HG02763 (cell line): ENCODE results near the gene SPATA13.

ENCODE experiments used
- ATAC-seq: cut with Tn5 transposase; IDR thresholded peaks from one replicate; pipeline ENCODE4 v1.9.1; 2021; ENCODE audit warnings: mild to moderate bottlenecking, moderate library complexity; ENCODE audit not compliant: unreplicated experiment

Gene SPATA13

GRCh38 chr13:24141333-24141910 lies 19.1 kb upstream of the SPATA13 start:
- ATAC-seq, result no peak

GRCh38 chr13:24142453-24142852 lies 18.1 kb upstream of the SPATA13 start:
- ATAC-seq, result no peak

GRCh38 chr13:24142886-24143285 lies 17.6 kb upstream of the SPATA13 start:
- no peak for ATAC-seq

- ATAC-seq, result no peak
Observed at GRCh38 chr13:24145240-24145639, 15.3 kb upstream of the SPATA13 start.

GRCh38 chr13:24145674-24146073 lies 14.8 kb upstream of the SPATA13 start:
- ATAC-seq, result no peak

GRCh38 chr13:24146961-24147569 lies 13.5 kb upstream of the SPATA13 start:
- no peak for ATAC-seq

GRCh38 chr13:24147570-24147963 lies 13.0 kb upstream of the SPATA13 start:
- ATAC-seq, result no peak

GRCh38 chr13:24148414-24149235 lies 11.9 kb upstream of the SPATA13 start:
- no peak for ATAC-seq

- ATAC-seq, result no peak
Observed at GRCh38 chr13:24149246-24150032, 11.1 kb upstream of the SPATA13 start.

GRCh38 chr13:24150572-24150971 lies 9.9 kb upstream of the SPATA13 start:
- ATAC-seq, result no peak

- no peak for ATAC-seq
Observed at GRCh38 chr13:24151864-24152263, 8.7 kb upstream of the SPATA13 start.

- ATAC-seq, result no peak
Observed at GRCh38 chr13:24152292-24153214, 8.0 kb upstream of the SPATA13 start.

GRCh38 chr13:24153347-24153746 lies 7.2 kb upstream of the SPATA13 start:
- no peak for ATAC-seq

GRCh38 chr13:24153979-24154701 lies 6.4 kb upstream of the SPATA13 start:
- ATAC-seq, result no peak

GRCh38 chr13:24159357-24159756 lies 1.2 kb upstream of the SPATA13 start:
- ATAC-seq, result no peak

- ATAC-seq, result peak; percentile 29
Observed at GRCh38 chr13:24161010-24161775, 673 bp downstream of the SPATA13 start.

- no peak for ATAC-seq
Observed at GRCh38 chr13:24161980-24162525, 1.5 kb downstream of the SPATA13 start.

GRCh38 chr13:24162604-24163003 lies 2.1 kb downstream of the SPATA13 start:
- no peak for ATAC-seq

GRCh38 chr13:24165746-24166145 lies 5.2 kb downstream of the SPATA13 start:
- no peak for ATAC-seq
